SK-N-SH (cell line): ENCODE results near the gene TDRKH. TPM values are rescaled to one million over a fixed set of nuclear protein-coding genes. Genes with fewer than 3 reads are reported as not detected.

Experiments
- CTCF ChIA-PET: fragments of 300-600, 350-600 bp; formaldehyde crosslinking; extraction: SDS; loops from one replicate; lab custom pipeline; 2021; lab: Yijun Ruan, JAX
- POLR2A ChIA-PET: fragments of 350-600 bp; sonication (Branson Sonifier 250); formaldehyde crosslinking; extraction: SDS; loops from one replicate; lab custom pipeline; 2020; ENCODE audit warnings: antibody characterized with exemption, inconsistent platforms; lab: Yijun Ruan, JAX
- DNase-seq: peaks from one replicate; pipeline ENCODE4 v3.0.0; 2012
- H2AFZ ChIP-seq: fragments of 200-600 bp; sonication (generic); 2 replicates; pipeline ENCODE4 v1.8.1; 2016; ENCODE audit warnings: antibody characterized with exemption, mild to moderate bottlenecking, low read depth
- H3F3A ChIP-seq: fragments of 200-600 bp; sonication (generic); replicated peaks from 2 replicates; pipeline ENCODE3; 2016; ENCODE audit warnings: antibody characterized with exemption, mild to moderate bottlenecking; ENCODE audit not compliant: insufficient read depth
- H3K27ac ChIP-seq, 2 experiments: fragments of 200-500 bp in 1 of 2; fragments of 200-600 bp in 1 of 2; sonication (Bioruptor generic) in 1 of 2; sonication (generic), shearing (Covaris generic) in 1 of 2; 2 replicates each; pipeline versions ENCODE4 v1.5.1 to v1.6.1; 2014 to 2016; ENCODE audit warnings: low read depth in 2 of 2, inconsistent platforms in 1 of 2, low read length in 1 of 2, mild to moderate bottlenecking in 1 of 2, mixed read lengths in 1 of 2
- H3K27me3 ChIP-seq: fragments of 200-600 bp; sonication (generic), shearing (Covaris generic); 2 replicates; pipeline ENCODE4 v1.6.1; 2016; ENCODE audit warnings: mixed run types; ENCODE audit not compliant: insufficient read depth
- H3K36me3 ChIP-seq, 2 experiments: fragments of 200-500 bp in 1 of 2; fragments of 200-600 bp in 1 of 2; sonication (Bioruptor generic) in 1 of 2; sonication (generic) in 1 of 2; replicated peaks in 1 of 2; 2 replicates each; pipeline versions ENCODE3 to v1.5.1; 2014 to 2016; ENCODE audit warnings: low read length in 1 of 2, mild to moderate bottlenecking in 1 of 2; ENCODE audit not compliant: insufficient read depth in 2 of 2, control insufficient read depth in 1 of 2
- H3K4me1 ChIP-seq, 2 experiments: fragments of 200-500 bp in 1 of 2; fragments of 200-600 bp in 1 of 2; sonication (Bioruptor generic) in 1 of 2; sonication (generic), shearing (Covaris generic) in 1 of 2; 2 replicates each; pipeline versions ENCODE4 v1.5.1 to v1.6.1; 2014 to 2016; ENCODE audit warnings: low read depth in 1 of 2, low read length in 1 of 2, mixed run types in 1 of 2; ENCODE audit not compliant: insufficient read depth in 2 of 2, control insufficient read depth in 1 of 2
- H3K4me2 ChIP-seq: fragments of 200-600 bp; sonication (generic), shearing (Covaris generic); 2 replicates; pipeline ENCODE4 v1.6.1; 2017; ENCODE audit warnings: mixed run types
- H3K4me3 ChIP-seq, 2 experiments: fragments of 200-500 bp in 1 of 2; fragments of 200-600 bp in 1 of 2; sonication (Bioruptor generic) in 1 of 2; sonication (generic), shearing (Covaris generic) in 1 of 2; 2 replicates each; pipeline versions ENCODE4 v1.5.1 to v1.8.1; 2014 to 2016; ENCODE audit warnings: low read depth in 2 of 2, inconsistent platforms in 1 of 2, low read length in 1 of 2, mild to moderate bottlenecking in 1 of 2, mixed read lengths in 1 of 2, moderate library complexity in 1 of 2
- H3K79me2 ChIP-seq: fragments of 200-600 bp; sonication (generic); 2 replicates; pipeline ENCODE4 v1.8.1; 2017; ENCODE audit warnings: mild to moderate bottlenecking; ENCODE audit not compliant: insufficient read depth
- H3K9ac ChIP-seq: fragments of 200-600 bp; sonication (generic); 2 replicates; pipeline ENCODE4 v1.6.1; 2017; ENCODE audit warnings: mixed run types
- H3K9me2 ChIP-seq: fragments of 200-600 bp; sonication (generic); 2 replicates; pipeline ENCODE4 v1.6.1; 2017; ENCODE audit warnings: mixed run types
- H3K9me3 ChIP-seq: fragments of 200-600 bp; sonication (generic); 2 replicates; pipeline ENCODE4 v1.6.1; 2017; ENCODE audit warnings: mixed run types, mild to moderate bottlenecking, moderate library complexity
- H4K20me1 ChIP-seq: fragments of 200-600 bp; sonication (generic); 2 replicates; pipeline ENCODE4 v1.6.1; 2017; ENCODE audit warnings: mild to moderate bottlenecking, mixed run types; ENCODE audit not compliant: insufficient read depth
- CHD2 ChIP-seq: fragments of 150-350 bp; IDR thresholded peaks from 2 replicates; pipeline ENCODE4 v1.6.1; 2018; ENCODE audit warnings: low read length; ENCODE audit not compliant: partially characterized antibody
- ELF1 ChIP-seq: IDR thresholded peaks from 2 replicates; pipeline ENCODE4 v1.4.0; 2012
- EZH2phosphoT487 ChIP-seq: fragments of 200-600 bp; sonication (generic); IDR thresholded peaks from 2 replicates; pipeline ENCODE4 v1.6.1; 2017; ENCODE audit warnings: low read depth, mixed run types, mild to moderate bottlenecking, antibody characterized with exemption, moderate library complexity, borderline replicate concordance
- GABPA ChIP-seq: IDR thresholded peaks from 2 replicates; pipeline ENCODE4 v1.4.0; 2012; ENCODE audit warnings: low read depth, mild to moderate bottlenecking
- JUND ChIP-seq: IDR thresholded peaks from 2 replicates; pipeline ENCODE4 v1.4.0; 2012
- MAX ChIP-seq: IDR thresholded peaks from 2 replicates; pipeline ENCODE4 v1.4.0; 2012; ENCODE audit warnings: low read depth
- MXI1 ChIP-seq: IDR thresholded peaks from 2 replicates; pipeline ENCODE4 v1.6.1; 2012; ENCODE audit warnings: mild to moderate bottlenecking, low read depth, low read length, improper control_type of control experiment
- PBX3 ChIP-seq: IDR thresholded peaks from 2 replicates; pipeline ENCODE4; 2012
- POLR2AphosphoS5 ChIP-seq: IDR thresholded peaks from 2 replicates; pipeline ENCODE4 v1.6.1; 2012; ENCODE audit warnings: low read depth, low read length
- RAD21 ChIP-seq: IDR thresholded peaks from 2 replicates; pipeline ENCODE4 v1.6.1; 2012; ENCODE audit warnings: mild to moderate bottlenecking, low read length
- RFX5 ChIP-seq: IDR thresholded peaks from 2 replicates; pipeline ENCODE4 v1.6.1; 2012; ENCODE audit warnings: mild to moderate bottlenecking, improper control_type of control experiment, low read length
- SIN3A ChIP-seq: IDR thresholded peaks from 2 replicates; pipeline ENCODE4 v1.6.1; 2012; ENCODE audit warnings: low read depth, mild to moderate bottlenecking, low read length, moderate library complexity, borderline replicate concordance
- SMC3 ChIP-seq: IDR thresholded peaks from 2 replicates; pipeline ENCODE4 v1.6.1; 2012; ENCODE audit warnings: low read depth, low read length, improper control_type of control experiment
- TAF1 ChIP-seq: IDR thresholded peaks from 2 replicates; pipeline ENCODE4 v1.6.1; 2012; ENCODE audit warnings: low read depth, mild to moderate bottlenecking, low read length, moderate library complexity, borderline replicate concordance
- TCF12 ChIP-seq: IDR thresholded peaks from 2 replicates; pipeline ENCODE4 v1.4.0; 2012
- TEAD4 ChIP-seq: IDR thresholded peaks from 2 replicates; pipeline ENCODE4 v1.4.0; 2012; ENCODE audit warnings: mild to moderate bottlenecking, borderline replicate concordance; ENCODE audit not compliant: insufficient read depth
- USF1 ChIP-seq: IDR thresholded peaks from 2 replicates; pipeline ENCODE4 v1.4.0; 2012; ENCODE audit warnings: low read depth, borderline replicate concordance
- USF2 ChIP-seq: fragments of 150-350 bp; IDR thresholded peaks from 2 replicates; pipeline ENCODE4 v1.6.1; 2017; ENCODE audit warnings: antibody characterized with exemption, low read length, low read depth, borderline replicate concordance
- YY1 ChIP-seq: IDR thresholded peaks from 2 replicates; pipeline ENCODE4 v1.4.0; 2012; ENCODE audit warnings: low read depth, mild to moderate bottlenecking
- ZBTB33 ChIP-seq: IDR thresholded peaks from 2 replicates; pipeline ENCODE4 v1.4.0; 2012; ENCODE audit warnings: low read depth, borderline replicate concordance
- WGBS: methylation state at CpG from one replicate; pipeline ENCODE4 v1.1.6; 2017; ENCODE audit warnings: low lambda C conversion rate; 5-methylcytosine and 5-hydroxymethylcytosine counted together
- polyA plus RNA-seq, 3 experiments: library from polyadenylated mRNA; depleted of rRNA; stranded (reverse); fragments of >200 nt; gene quantifications; 2 replicates each; pipeline ENCODE4 v1.2.3, GENCODE V29; 2012

The TDRKH gene
- polyA plus RNA-seq, 1 of the 3 experiments (the other 2 are of a cell fraction): 1.9 TPM

GRCh38 chr1:151763990-151764389 is 26.3 kb downstream of the TDRKH start (continued):
- TF ChIP-seq PBX3 (no peak), MAX (no peak)

- WGBS: under 1% methylated on average over 28 of the region's 68 CpGs
- Histone ChIP-seq H3K9me2 (no peaks in the 10 kb centered on the region), H3K9ac (peak within 1 kb of the TSS; percentile 91), H4K20me1 (no peaks in the 10 kb centered on the region), H3K79me2 (peaks cover 18% of the 10 kb centered on the region), H3K36me3 (peaks cover 20 to 35% of the 10 kb centered on the region in 2 experiments), H3K4me1 (peaks cover 0 to 10% of the 10 kb centered on the region in 2 experiments; a peak in 2 of 4 replicates), H2AFZ (peak within 1 kb of the TSS; percentile 99), H3F3A (peaks cover 6% of the 10 kb centered on the region), H3K27ac (peak within 1 kb of the TSS; percentile 72 to 93), H3K4me2 (peak within 1 kb of the TSS; percentile 90), H3K27me3 (no peaks in the 10 kb centered on the region), H3K4me3 (peak within 1 kb of the TSS; percentile 79 to 91), H3K9me3 (no peaks in the 10 kb centered on the region)
- ChIA-PET CTCF (interaction anchor here (0.8 to 2.0 kb wide), 12 partner anchors 14 to 214 kb away, joined by 3 to 7 read pairs (median 3); partner anchors contain the start of gene TDRKH), POLR2A (interaction anchor here (0.7 to 2.1 kb wide), 11 partner anchors 12 to 146 kb away, joined by 3 to 9 read pairs (median 4); partner anchors contain the start of genes TDRKH and THEM4)
- no peak for TF ChIP-seq PBX3
- peak; percentile 97 for TF ChIP-seq YY1
- peak; percentile 53; the same call in 1 of the 2 replicates for TF ChIP-seq MAX
- no peak for TF ChIP-seq JUND
- TF ChIP-seq EZH2phosphoT487: no peak
- no peak; the same call in 1 of the 2 replicates for TF ChIP-seq RAD21
- TF ChIP-seq TCF12: 0 out of 2 replicates have a peak, but pooled peaks have one; percentile 39
- 0 out of 2 replicates have a peak, but pooled peaks have one; percentile 22 for TF ChIP-seq GABPA
- no peak for TF ChIP-seq ZBTB33
- TF ChIP-seq POLR2AphosphoS5: peak; percentile 90; the same call in 1 of the 2 replicates
- TF ChIP-seq SIN3A: peak; percentile 71; the same call in 1 of the 2 replicates
- peak; percentile 54 for TF ChIP-seq CHD2
- no peak for TF ChIP-seq USF1
- no peak for TF ChIP-seq USF2
- peak; percentile 73 for TF ChIP-seq MXI1
- peak; percentile 26 for TF ChIP-seq SMC3
- peak; percentile 92 for TF ChIP-seq TAF1
- no peak for TF ChIP-seq TEAD4
- TF ChIP-seq ELF1: peak; percentile 34; the same call in 1 of the 2 replicates
- TF ChIP-seq RFX5: no peak
- DNase-seq: peak; percentile 96
Measured at GRCh38 chr1:151762941-151763921, 27.1 kb downstream of the TDRKH start, which contains the start of gene MRPL9. Gene MRPL9 (minus strand): TSS chr1:151763496. CDS start chr1:151763479, 17 bp downstream.
